IPS DF 4.7 (cell line): ENCODE results near the gene ADAP1.
"Not testable (repeated sequence)": the region's sequence is repeated elsewhere in the genome, so short reads cannot be mapped to it uniquely, and the experiment has no call there.

Source experiments
- DNase-seq: peaks from one replicate; pipeline ENCODE4 v3.0.0-alpha.2; 2013; ENCODE audit warnings: low spot score; ENCODE audit errors: extremely low read depth

The ADAP1 gene

DNA sequence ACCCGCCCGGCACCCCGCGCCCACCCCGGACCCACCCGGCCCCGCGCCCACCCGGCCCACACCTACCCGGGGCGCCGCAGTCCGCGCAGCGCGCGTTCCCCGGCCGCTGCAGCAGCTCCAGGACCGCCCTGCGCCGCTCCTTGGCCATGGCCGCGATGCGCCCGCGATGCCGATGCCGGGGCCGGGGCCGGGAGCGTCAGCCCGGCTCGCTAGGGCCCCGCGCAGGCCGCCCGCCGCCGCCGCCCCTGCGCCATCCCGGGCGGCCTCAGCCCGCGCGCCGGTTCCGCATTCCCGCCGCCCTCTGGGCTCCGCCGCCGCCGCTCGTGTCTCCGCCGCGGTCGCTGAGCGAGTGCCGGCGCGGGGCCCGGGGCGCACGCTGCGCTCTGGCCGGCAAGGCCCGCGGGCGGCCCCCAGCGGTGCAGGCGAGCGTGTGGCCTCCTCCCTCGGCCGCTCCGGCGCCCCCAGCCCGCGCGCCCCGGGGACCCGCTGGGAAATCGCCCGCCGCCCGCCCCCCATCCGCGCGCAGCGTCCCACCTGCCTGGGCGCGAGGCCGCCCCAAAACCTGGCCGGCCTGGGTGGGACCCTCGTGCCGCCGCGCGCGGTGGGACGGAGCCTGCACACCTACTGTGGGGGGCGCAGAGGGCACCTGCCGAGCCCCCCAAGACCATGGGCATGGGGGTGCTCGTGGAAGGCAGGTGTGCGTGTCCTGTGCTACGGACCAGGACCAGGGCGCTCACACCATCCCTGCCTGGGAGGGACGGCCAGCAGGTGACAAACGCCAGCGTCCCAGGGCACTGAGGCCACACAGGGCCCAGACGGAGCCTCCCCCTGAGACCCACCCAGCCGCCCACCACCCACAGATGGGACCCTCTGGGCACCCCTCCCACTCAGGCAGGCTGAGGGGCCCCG is at the start of gene ADAP1:
Gene ADAP1, minus strand, starts transcription at position 351 of the 909 bp plus-strand sequence. Its CDS starts 203 bp downstream, at position 148.
- no peak for DNase-seq

DNA sequence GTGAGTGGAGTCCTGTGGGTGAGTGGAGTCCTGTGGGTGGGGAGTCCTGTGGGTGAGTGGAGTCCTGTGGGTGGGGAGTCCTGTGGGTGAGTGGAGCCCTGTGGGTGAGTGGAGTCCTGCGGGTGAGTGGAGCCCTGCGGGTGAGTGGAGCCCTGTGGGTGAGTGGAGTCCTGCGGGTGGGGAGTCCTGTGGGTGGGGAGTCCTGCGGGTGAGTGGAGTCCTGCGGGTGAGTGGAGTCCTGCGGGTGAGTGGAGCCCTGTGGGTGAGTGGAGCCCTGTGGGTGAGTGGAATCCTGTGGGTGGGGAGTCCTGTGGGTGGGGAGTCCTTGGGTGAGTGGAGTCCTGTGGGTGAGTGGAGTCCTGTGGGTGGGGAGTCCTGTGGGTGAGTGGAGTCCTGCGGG is 48.0 kb upstream of the ADAP1 start:
- DNase-seq = not testable (repeated sequence)

DNA sequence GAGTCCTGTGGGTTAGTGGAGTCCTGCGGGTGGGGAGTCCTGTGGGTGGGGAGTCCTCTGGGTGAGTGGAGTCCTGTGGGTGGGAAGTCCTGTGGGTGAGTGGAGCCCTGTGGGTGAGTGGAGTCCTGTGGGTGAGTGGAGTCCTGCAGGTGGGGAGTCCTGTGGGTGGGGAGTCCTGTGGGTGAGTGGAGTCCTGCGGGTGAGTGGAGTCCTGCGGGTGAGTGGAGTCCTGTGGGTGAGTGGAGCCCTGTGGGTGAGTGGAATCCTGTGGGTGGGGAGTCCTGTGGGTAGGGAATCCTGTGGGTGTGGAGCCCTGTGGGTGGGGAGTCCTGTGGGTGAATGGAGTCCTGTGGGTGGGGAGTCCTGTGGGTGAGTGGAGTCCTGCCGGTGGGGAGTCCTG is 47.5 kb upstream of the ADAP1 start:
- not testable (repeated sequence) for DNase-seq

- DNase-seq = not testable (repeated sequence)
These were observed 46.7 kb upstream of the ADAP1 start for GRCh38 chr7:1001069-1001770.

DNA sequence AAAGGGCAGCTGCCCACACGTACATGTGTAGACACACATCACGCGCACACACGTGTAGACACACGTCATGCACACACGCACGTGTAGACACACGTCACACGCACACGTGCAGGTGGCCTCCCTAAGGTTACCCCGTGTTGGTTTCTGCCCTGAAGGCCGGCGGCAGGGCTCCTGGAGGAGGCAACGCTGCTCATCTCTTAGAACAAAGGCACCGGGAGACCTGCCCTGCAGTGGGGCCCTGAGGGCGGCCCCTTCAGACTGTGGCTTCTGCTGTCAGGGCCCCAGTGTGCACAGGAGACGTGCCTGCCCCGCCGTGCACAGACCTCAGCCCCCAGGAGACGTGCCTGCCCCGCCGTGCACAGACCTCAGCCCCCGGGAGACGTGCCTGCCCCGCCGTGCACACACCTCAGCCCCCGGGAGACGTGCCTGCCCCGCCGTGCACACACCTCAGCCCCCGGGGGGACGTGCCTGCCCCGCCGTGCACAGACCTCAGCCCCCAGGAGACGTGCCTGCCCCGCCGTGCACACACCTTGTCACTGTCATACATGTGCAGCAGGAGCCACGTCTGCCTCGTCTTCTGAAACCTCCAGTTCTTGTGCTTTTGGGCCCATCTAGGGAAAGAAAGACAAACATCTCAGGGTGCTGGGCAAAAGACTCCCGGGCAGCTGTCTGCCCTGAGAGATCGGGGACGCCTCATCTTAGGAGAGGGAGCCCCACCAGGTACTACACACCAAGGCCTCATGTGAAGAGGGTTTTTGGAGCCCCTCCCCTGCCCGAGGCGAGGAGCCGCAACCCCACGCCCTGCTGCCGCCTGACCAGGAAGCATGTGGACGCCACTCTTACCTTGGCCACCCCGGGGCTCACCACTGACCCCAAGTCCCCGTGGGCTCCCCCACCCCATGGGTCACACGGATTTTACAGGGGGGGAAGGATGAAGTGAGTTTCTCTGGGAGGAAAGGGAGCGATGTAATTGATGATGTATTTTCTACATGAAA is 45.8 kb upstream of the ADAP1 start:
- no peak for DNase-seq

DNA sequence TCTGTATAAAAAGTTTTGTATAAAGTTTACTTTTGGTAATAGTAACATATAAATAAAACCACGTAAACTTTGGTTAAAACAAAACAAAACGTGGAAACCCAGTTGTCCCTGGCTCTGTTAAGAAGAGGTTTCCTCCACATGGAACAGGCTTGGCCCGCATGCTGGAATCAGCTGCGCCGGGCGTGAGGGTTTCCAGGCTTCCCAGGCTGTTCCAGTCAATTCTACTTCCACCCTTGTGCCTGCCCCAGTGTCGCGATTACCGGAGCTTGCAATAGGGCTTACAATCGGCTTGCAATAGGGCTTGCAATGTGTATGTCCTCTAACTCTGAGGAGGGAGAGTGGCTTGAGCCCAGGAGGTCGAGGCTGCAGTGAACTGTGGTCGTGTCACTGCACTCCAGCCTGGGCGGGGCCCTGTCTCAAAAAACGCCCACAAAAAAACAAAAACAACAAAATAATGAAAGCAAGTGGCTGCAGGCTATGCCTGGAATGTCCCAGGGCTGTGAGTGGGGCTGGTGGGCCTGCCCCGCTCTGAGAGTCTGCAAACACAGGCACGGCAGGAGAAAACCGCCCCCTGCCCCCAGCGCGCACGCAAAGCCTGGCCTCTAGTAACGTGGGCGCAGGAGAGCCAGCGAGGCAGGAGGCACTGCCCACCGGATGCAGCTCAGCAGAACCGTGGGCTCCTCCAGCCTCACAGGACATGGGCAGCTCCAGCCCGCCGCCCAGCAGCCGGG is 44.8 kb upstream of the ADAP1 start:
- no peak for DNase-seq

DNA sequence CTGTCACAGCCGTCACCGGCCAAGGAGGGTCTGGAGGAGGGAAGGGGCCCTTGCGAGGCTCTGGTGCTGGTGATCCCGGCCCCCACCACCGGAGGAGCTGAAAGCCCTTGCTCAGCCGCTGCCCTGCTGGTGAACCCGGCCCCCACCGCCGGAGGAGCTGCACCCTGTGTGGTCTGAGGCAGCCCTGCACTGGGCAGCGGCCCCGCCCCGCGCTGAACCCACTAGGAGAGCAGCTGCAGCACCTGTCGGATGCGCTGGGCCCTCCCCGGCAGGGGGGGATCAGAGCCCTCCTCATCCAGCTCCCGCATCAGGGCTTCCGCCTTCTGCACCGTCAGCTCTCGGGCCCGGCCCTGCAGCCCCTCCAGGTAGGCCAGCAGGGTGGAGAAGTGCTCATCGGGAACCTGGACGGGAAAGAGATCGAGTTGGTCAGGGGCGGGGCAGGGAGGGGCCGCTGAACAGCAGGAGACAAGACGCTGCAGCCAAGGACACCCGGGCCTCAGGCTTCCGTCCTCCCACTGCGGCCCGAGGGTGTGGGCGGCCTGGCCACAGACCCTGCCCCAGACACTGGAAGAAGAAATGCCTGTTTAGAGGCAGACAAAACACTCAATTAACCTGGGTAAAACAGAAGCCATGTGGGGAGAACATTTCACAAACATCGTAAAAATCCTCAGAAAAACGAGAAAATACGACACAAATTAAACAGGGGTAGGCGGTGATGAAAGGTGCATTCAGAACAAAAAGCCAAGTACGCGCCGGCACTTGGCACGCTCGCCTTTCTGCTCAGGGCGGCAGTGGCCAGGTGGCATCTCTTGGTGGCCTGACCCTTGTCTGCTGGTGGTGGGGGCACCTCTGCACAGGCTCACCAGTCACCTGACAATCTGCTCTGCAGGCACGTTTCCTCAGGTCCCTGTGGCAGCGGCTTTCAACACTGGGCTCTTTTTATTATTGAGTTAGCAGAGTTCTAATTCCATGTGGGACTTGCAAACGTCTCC is 43.2 kb upstream of the ADAP1 start:
- DNase-seq = no peak

GRCh38 chr7:996079-996872 is 41.8 kb upstream of the ADAP1 start:
- DNase-seq = no peak

GRCh38 chr7:995571-995970 is 41.1 kb upstream of the ADAP1 start:
- no peak for DNase-seq

GRCh38 chr7:994592-995308 is 40.3 kb upstream of the ADAP1 start:
- no peak for DNase-seq

- peak; percentile 72 for DNase-seq
These were observed 38.5 kb upstream of the ADAP1 start for GRCh38 chr7:992709-993607.

GRCh38 chr7:991729-992656 is 37.5 kb upstream of the ADAP1 start:
- no peak for DNase-seq

DNA sequence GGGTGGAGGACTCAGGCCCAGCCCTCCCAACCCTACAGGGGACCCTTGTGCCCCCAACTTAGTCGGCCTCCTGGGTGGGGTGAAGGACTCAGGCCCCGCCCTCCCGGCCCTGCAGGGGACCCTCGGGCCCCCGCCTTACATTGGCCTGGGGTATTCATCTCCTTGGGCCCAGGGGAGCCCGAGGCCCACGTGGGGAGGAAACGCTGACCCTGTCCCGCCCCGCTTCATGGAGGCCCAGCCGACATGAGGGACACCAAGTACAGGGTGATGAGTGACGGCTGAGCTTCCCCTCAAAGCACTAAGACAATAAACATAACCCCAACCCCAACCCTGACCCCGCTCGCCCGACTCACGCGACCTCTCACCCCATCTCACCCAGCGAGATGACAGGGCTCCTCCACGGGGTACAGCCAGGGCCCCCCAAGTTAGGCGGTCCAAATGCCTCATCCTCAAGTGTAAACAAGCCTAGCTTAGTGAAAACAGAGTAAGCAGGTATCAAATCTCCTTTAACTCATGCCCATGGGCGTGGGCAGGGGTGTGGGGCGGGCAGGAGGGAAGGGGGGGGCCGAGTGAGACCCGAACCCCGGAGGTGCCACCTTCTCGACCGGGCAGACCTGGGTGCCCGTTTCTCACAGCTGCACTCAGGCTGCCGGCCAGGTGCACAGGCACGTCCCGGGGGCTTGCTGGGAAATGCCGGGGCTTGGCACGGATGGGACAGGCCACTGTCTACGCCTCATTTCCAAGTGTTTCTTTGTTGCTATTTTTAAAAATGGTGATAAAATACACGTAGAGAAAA is 36.7 kb upstream of the ADAP1 start:
- no peak for DNase-seq

DNA sequence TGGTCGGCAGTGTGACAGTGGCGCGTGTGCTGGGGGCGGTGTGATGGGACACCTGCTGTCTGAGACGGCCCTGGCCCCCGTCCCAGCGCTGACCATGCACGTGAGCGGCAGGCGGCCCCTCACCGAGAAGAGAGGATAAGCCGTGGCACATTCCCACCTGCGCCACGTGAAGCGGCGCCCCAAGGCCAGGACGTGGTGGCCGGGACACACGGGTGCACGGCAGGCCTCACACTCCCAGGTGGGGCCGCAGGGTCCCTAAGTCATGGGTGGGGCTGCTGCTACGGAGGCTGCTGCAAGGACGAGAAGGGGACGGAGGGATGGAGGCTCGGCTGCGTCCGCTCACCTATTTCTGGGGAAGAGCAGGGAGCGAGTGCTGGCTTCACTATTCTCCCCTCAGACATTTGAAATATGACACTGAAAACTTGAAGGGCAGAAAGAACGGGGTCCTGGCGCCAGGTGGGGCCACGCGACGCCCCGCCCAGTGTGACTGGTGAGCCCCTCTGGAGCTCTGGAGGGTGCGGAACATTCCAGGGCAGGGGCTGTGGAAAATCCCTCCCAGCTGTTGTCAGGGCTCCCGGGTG is 36.0 kb upstream of the ADAP1 start:
- no peak for DNase-seq
